Mesodermal cell (in vitro differentiated cells): ENCODE results near the gene BMPR1B.
A peak's percentile ranks its signal among the peaks of the same experiment; 100 is the strongest.

Source experiments
- H3K27ac ChIP-seq: 2 replicates; pipeline ENCODE4 v1.7.0; 2013; ENCODE audit warnings: mild to moderate bottlenecking, low read depth, low read length, moderate library complexity; ENCODE audit not compliant: severe bottlenecking
- H3K36me3 ChIP-seq: 2 replicates; pipeline ENCODE4 v1.7.1; 2013; ENCODE audit warnings: mild to moderate bottlenecking, low read length, moderate library complexity; ENCODE audit not compliant: control insufficient read depth, insufficient read depth
- H3K4me1 ChIP-seq: one replicate; pipeline ENCODE4 v1.7.1; 2013; ENCODE audit warnings: mild to moderate bottlenecking, low read length; ENCODE audit not compliant: insufficient read depth, control insufficient read depth, poor library complexity, severe bottlenecking
- H3K4me3 ChIP-seq: 2 replicates; pipeline ENCODE4 v1.7.0; 2013; ENCODE audit warnings: low read length, control low read depth, mild to moderate bottlenecking; ENCODE audit not compliant: insufficient read depth, poor library complexity, severe bottlenecking; ENCODE audit errors: extremely low read depth
- H3K9me3 ChIP-seq: 2 replicates; pipeline ENCODE4 v1.7.1; 2013; ENCODE audit warnings: mild to moderate bottlenecking, low read length, moderate library complexity; ENCODE audit not compliant: control insufficient read depth
- WGBS, 2 experiments: methylation state at CpG; one replicate each; pipeline ENCODE4 v1.1.5; 2013; ENCODE audit warnings: missing lambda C conversion rate in 2 of 2; ENCODE audit not compliant: insufficient coverage in 2 of 2; 5-methylcytosine and 5-hydroxymethylcytosine counted together

The BMPR1B gene

DNA sequence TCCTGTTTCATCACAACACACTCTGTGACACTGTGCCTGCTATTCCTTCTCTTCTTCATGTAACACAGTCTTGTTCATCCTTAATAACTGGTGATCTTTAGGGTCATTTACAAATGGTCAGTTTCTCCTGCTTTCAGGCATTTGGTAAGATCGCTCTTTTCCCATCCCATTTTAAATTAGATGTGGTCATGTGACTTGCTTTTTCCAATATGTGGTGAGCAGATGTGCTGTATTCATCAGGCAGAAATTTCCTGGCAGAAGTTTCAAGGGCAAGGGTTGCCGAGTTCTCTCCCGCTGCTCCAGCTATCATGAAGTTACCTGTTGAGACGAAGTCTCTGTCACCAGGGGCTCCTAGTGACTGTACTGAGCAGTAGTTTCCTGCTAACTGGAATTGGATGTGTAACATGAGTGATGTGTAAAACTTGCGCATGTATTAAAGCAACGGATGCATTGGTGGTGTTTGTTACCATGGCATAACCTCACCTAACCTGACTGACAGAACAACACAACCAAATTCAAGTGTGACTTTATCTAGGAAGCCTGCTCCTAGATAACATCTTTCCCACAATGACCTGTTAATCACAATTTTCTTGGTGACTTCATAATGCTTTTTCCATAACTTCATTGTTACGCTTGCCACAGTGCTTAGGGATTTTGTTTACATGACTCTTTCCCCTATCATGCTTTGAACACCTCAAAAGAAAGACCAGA is 29.5 kb upstream of the BMPR1B start:
- WGBS, 2 experiments = 97 to 98% methylated on average over 4 of the region's 7 CpGs

DNA sequence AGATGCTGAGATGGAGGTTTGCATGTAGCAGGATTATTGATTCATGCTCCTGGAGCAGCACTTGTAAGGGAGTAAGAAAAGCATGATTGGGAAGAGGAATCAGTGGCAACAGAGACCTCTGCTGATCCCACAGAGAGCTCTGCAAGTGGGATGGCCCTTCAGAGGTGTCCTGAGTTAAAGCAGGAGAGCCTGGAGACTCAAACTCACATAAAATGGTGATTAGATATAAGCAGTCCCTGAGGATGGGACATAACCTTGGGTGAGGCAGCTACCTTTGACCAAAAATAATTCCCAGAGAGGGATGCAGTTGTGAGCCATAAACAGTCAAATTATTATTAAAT is 25.4 kb upstream of the BMPR1B start:
- Histone ChIP-seq H3K4me3 (no peak overlapping the region), H3K36me3 (no peaks in the 10 kb centered on the region), H3K27ac (no peak overlapping the region)

More for the DNA sequence above, 29.5 kb upstream of the BMPR1B start:
- Histone ChIP-seq H3K4me1 (no peaks in the 10 kb centered on the region), H3K27ac (no peak overlapping the region), H3K36me3 (no peaks in the 10 kb centered on the region), H3K4me3 (no peak overlapping the region), H3K9me3 (no peaks in the 10 kb centered on the region)

DNA sequence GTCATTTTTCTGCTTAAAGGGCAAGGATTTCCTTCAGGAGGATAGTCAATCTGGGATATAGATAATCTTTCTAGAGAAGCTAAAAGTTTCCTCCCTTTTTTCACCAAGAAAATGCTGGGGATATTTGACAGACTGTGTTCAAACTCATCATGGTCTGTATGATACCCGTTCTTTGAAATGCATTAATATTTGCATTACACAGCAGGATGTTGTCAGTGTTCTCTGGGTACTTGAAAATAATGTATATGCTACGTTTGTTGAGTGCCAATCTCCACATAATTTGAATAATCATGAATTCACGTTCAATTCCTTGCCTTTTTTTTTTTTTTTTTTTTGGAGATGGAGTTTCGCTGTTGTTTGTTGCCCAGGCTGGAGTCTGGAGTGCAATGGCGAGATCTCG is 18.0 kb upstream of the BMPR1B start:
- H3K4me3 ChIP-seq = no peak overlapping the region
- H3K4me1 ChIP-seq = no peaks in the 10 kb centered on the region
- WGBS, 2 experiments = 86 to 100% methylated on average over 2 of the region's 6 CpGs
- no peak overlapping the region for H3K27ac ChIP-seq
- H3K36me3 ChIP-seq = no peaks in the 10 kb centered on the region
- no peaks in the 10 kb centered on the region for H3K9me3 ChIP-seq

More for the DNA sequence above, 25.4 kb upstream of the BMPR1B start:
- Histone ChIP-seq H3K4me1 (no peaks in the 10 kb centered on the region), H3K9me3 (no peaks in the 10 kb centered on the region)

DNA sequence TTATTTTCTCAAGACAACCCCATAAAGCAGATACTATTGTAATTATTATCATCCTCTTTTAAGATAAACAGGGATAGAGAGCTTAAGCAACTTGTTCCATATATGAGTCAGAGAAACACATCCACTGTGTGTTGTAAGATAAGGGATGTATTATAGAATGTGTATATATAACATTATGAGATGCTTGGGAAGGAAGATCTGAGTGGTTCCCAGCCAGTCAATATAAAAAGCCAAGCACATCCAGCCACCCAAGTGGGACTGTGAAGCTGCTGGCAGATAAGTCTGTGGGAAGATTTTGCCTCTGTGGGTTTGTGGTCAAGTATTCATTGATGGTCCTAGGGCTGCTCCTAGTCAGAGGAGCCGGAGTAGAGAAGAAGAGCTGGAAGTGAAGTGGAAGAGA is 16.5 kb upstream of the BMPR1B start:
- H3K4me3 ChIP-seq = no peak overlapping the region
- WGBS, 2 experiments = no CpG with 5 or more reads among the region's 1 CpG
- H3K9me3 ChIP-seq = no peaks in the 10 kb centered on the region
- no peak overlapping the region for H3K27ac ChIP-seq
- H3K4me1 ChIP-seq = no peaks in the 10 kb centered on the region
- H3K36me3 ChIP-seq = no peaks in the 10 kb centered on the region

DNA sequence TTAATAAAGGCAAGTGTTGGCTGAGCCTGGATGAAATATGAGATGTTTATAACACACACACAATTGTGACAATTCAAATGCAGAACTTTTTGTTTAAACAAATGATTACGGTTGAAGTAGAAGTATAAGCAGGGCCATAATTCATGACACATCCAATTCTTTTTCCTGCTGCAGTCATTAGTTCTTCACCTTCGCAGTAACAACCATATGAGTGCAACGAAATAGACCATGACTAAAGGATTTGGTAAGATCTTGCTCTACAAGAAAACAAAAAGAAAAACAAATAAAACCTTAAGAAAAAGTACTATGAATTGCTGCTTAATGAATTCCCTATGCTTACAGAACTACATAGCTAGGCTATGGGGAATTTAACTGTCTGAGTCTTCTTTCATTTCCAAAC is 13.9 kb upstream of the BMPR1B start:
- Histone ChIP-seq H3K36me3 (no peaks in the 10 kb centered on the region), H3K4me1 (no peaks in the 10 kb centered on the region), H3K4me3 (no peak overlapping the region), H3K9me3 (no peaks in the 10 kb centered on the region), H3K27ac (no peak overlapping the region)
- WGBS, 2 experiments = no CpG with 5 or more reads among the region's 3 CpGs

DNA sequence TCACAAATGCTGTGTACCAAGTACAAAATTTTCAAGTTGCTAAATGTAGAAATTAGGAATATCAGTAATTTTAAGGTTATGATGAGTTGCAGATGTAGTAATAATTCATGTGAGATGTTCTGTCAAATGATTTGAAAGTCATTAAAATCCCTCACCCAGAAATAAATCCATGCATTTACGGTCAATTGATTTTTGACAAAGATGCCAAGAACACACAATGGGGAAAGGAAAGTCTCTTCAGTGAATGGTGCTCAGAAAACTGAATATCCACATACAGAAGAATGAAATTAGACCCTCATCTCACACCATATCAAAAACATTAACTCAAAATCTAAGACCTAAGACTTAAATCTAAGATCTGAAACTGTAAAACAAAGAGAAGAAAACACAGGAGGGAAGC is 12.9 kb upstream of the BMPR1B start:
- Histone ChIP-seq H3K4me3 (no peak overlapping the region), H3K36me3 (no peaks in the 10 kb centered on the region)
- no CpG with 5 or more reads among the region's 1 CpG for WGBS, 2 experiments

DNA sequence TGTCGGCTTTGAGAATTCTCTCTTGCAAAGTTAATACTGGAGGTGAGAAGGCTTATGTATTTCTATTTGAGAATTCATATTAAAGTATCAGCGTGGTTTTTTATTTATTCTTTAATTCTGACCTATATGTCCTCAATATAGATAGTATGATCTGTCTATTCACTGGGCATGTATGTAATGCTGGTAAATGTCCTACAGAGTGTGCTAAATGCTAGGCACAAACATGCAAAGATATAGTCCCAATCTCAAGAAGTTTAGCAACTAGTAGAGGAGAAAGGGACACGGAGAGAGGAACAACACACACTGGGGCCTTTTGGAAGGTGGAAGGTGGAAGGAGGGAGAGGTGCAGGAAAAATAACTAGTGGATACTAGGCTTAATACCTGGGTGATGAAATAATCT is 11.0 kb upstream of the BMPR1B start:
- Histone ChIP-seq H3K4me3 (no peak overlapping the region), H3K4me1 (no peaks in the 10 kb centered on the region), H3K27ac (no peak overlapping the region), H3K36me3 (no peaks in the 10 kb centered on the region), H3K9me3 (no peaks in the 10 kb centered on the region)
- WGBS, 2 experiments = 67% methylated on average over 1 of the region's 3 CpGs; no CpG with 5 or more reads in 1 of the 2 experiments

More for the DNA sequence above, 12.9 kb upstream of the BMPR1B start:
- Histone ChIP-seq H3K9me3 (no peaks in the 10 kb centered on the region), H3K4me1 (no peaks in the 10 kb centered on the region), H3K27ac (no peak overlapping the region)

DNA sequence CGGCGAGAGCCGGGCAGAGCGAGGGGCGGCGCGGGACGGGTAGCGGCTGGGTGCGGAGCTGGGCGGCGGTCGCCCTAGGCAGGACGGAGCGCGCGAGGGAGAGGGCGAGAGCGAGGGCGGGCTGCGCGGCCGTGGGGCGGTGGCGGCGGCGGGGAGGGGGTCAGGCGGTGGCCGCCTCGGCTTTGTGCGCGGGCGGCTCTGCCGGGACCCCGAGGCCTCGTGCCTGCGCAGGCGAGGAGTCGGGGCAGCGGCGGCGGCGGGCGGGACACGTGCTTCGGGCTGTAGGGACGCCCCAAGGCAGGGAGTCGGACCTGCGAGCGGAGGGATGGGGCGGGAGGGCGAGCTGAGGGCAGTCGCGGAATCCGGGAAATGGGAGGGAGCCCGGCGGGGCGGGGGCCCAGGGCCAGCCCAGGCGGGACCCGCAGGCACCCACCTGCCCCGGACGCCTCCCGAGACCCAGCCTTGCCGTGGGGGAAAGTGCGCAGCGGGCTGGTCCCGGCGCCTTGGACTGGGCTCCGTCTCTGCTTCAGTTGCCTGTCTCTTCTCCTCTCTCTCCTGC is 465 bp downstream of the BMPR1B start:
- 0 to 1% methylated on average over 39 to 63 of the region's 69 CpGs for WGBS, 2 experiments
- no peak overlapping the region for H3K27ac ChIP-seq
- peak overlapping the region; percentile 46 for H3K4me3 ChIP-seq
- H3K9me3 ChIP-seq = no peaks in the 10 kb centered on the region
- no peaks in the 10 kb centered on the region for H3K4me1 ChIP-seq
- no peaks in the 10 kb centered on the region for H3K36me3 ChIP-seq

DNA sequence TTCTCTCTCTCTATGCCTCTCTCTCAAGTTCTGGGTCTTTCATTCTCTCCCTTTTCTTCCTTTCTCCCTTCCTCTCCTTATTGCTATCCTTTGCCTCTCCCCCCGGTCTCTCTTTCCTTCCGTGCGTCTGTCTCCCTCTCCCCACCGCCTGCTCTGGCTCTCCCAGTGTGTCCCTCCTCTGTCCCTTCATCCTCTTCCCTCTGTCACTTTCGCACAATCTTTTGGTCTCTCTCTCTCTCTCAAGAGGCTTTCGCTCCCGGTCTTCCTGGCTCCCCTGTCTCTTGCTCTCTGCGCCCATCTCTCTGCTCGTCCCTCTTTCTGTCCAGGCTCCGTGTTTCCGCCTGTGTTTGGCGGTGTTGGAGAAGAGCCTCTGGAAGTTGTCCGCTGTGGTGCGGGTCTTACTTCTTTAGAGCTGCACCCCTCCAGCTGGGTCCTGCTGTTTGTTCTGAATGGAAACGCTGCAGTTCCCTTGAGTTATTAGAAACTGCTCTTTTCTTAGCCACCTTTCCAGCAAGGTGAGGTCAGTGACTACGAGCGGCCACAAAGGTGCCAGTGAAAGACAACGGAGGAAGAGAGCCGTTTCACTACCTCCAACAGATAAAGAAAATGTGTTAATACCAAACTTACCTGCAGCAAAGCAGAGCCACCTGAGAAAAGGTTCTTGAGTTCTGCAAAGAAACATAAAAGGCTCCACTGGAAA is 1.1 kb downstream of the BMPR1B start:
- WGBS, 2 experiments = 1 to 2% methylated on average over 9 to 11 of the region's 19 CpGs
- Histone ChIP-seq H3K36me3 (no peaks in the 10 kb centered on the region), H3K27ac (no peak overlapping the region), H3K9me3 (no peaks in the 10 kb centered on the region), H3K4me3 (peak overlapping the region; percentile 46), H3K4me1 (no peaks in the 10 kb centered on the region)

DNA sequence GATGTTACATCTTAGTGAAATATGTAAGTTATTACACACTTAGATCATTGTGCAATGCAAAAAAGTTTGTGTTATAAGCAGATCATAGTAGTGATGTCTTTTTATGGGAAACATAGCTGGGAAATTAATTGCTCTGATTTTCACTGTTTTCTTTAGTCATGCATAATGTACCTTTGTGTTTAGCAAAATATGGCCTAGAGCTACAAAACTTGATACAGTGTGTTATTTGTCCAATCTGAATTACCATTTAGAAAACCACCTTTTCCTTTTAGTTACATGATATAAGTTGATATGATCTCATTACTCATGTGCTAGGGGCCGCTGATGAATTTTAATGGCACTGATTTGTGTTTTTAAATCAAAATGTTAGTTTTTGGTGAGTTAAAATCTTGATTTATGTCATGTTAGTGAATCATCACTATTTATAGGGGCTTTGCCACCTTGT is 2.0 kb downstream of the BMPR1B start:
- no peaks in the 10 kb centered on the region for H3K9me3 ChIP-seq
- no peaks in the 10 kb centered on the region for H3K4me1 ChIP-seq
- 100% methylated on average over 1 of the region's 1 CpG; no CpG with 5 or more reads in 1 of the 2 experiments for WGBS, 2 experiments
- H3K4me3 ChIP-seq = no peak overlapping the region
- no peaks in the 10 kb centered on the region for H3K36me3 ChIP-seq
- H3K27ac ChIP-seq = no peak overlapping the region

DNA sequence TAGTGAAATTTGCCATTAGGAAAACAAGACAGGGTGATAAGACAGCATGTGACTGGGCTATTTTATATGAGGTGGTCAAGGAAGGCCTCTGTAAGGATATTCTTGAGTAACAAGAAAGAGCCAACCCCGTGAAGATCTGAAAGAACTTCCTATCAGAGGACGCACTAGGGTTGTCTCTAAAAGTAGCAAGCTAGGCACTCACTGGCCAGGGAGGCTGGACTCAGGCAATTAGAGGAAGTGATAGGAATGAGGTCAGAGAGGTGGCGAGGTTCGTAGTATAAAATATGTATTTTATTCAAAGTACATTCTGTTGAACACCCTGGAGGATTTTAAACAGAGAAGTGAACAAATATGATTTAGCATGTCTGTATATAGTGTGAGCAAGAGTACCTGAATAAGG is 4.6 kb downstream of the BMPR1B start:
- Histone ChIP-seq H3K36me3 (no peaks in the 10 kb centered on the region), H3K27ac (no peak overlapping the region), H3K9me3 (no peaks in the 10 kb centered on the region), H3K4me1 (no peaks in the 10 kb centered on the region), H3K4me3 (no peak overlapping the region)
- WGBS, 2 experiments = 89 to 97% methylated on average over 4 of the region's 4 CpGs
